Measurements from ENCODE around the gene UNC5A. TPM values are rescaled to one million over a fixed set of nuclear protein-coding genes. Genes with fewer than 3 reads are reported as not detected.

UNC5A gene
- total RNA-seq, 1 experiment from 2014 or later, result 10.1 TPM

DNA sequence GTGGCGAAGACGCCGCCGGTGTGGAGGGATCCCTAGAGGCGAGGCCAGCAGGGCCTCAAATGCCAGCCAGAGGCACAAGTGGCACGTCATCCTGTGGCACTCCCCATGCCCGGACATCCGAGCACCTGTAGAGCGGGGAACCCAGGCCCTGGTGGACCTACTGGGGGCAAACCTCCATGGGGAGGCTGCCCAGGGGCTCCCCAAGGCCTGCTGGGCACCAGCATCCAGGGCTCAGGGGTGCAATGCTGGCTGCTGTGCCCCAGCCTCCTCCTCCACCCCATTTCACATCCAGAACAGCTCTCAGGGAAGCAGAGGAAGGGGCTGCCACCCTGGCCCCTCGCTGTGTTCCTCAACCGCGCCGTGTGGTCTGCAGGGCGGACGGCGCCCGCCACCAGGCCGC is 45.2 kb downstream of the UNC5A start:
- no peak overlapping the region for H2AFZ ChIP-seq (ENCODE audit: low read depth, low read length, poor library complexity, severe bottlenecking)
- TF ChIP-seq YY1 (IDR thresholded peaks at IDR 0.05; ENCODE audit: extremely low read depth, insufficient replicate concordance, low read depth, low read length) (no peak), POLR2AphosphoS5 (IDR thresholded peaks at IDR 0.05; ENCODE audit: low read depth, low read length) (no peak), ZNF274 (IDR thresholded peaks at IDR 0.05; ENCODE audit: low read depth, low read length) (no peak), EZH2phosphoT487 (IDR thresholded peaks at IDR 0.05; ENCODE audit: borderline replicate concordance) (no peak), SRF (IDR thresholded peaks at IDR 0.05; ENCODE audit: low read depth) (no peak), RAD21 (IDR thresholded peaks at IDR 0.05; ENCODE audit: low read depth) (no peak), SP1 (IDR thresholded peaks at IDR 0.05; ENCODE audit: low read depth) (no peak), CBX3 (IDR thresholded peaks at IDR 0.05; ENCODE audit: low read depth) (no peak), ELF1 (IDR thresholded peaks at IDR 0.05; ENCODE audit: borderline replicate concordance, low read depth) (no peak), FOSL1 (IDR thresholded peaks at IDR 0.05; ENCODE audit: low read depth) (no peak), EZH2 (IDR thresholded peaks at IDR 0.05) (no peak), ZFX (IDR thresholded peaks at IDR 0.05) (no peak)
- TF ChIP-seq, protein P1, sequence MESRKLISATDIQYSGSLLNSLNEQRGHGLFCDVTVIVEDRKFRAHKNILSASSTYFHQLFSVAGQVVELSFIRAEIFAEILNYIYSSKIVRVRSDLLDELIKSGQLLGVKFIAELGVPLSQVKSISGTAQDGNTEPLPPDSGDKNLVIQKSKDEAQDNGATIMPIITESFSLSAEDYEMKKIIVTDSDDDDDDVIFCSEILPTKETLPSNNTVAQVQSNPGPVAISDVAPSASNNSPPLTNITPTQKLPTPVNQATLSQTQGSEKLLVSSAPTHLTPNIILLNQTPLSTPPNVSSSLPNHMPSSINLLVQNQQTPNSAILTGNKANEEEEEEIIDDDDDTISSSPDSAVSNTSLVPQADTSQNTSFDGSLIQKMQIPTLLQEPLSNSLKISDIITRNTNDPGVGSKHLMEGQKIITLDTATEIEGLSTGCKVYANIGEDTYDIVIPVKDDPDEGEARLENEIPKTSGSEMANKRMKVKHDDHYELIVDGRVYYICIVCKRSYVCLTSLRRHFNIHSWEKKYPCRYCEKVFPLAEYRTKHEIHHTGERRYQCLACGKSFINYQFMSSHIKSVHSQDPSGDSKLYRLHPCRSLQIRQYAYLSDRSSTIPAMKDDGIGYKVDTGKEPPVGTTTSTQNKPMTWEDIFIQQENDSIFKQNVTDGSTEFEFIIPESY (IDR thresholded peaks at IDR 0.05; ENCODE audit: extremely low read depth, insufficient replicate concordance, low read length), result no peak
- TF ChIP-seq, protein P2, sequence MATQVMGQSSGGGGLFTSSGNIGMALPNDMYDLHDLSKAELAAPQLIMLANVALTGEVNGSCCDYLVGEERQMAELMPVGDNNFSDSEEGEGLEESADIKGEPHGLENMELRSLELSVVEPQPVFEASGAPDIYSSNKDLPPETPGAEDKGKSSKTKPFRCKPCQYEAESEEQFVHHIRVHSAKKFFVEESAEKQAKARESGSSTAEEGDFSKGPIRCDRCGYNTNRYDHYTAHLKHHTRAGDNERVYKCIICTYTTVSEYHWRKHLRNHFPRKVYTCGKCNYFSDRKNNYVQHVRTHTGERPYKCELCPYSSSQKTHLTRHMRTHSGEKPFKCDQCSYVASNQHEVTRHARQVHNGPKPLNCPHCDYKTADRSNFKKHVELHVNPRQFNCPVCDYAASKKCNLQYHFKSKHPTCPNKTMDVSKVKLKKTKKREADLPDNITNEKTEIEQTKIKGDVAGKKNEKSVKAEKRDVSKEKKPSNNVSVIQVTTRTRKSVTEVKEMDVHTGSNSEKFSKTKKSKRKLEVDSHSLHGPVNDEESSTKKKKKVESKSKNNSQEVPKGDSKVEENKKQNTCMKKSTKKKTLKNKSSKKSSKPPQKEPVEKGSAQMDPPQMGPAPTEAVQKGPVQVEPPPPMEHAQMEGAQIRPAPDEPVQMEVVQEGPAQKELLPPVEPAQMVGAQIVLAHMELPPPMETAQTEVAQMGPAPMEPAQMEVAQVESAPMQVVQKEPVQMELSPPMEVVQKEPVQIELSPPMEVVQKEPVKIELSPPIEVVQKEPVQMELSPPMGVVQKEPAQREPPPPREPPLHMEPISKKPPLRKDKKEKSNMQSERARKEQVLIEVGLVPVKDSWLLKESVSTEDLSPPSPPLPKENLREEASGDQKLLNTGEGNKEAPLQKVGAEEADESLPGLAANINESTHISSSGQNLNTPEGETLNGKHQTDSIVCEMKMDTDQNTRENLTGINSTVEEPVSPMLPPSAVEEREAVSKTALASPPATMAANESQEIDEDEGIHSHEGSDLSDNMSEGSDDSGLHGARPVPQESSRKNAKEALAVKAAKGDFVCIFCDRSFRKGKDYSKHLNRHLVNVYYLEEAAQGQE (IDR thresholded peaks at IDR 0.05; ENCODE audit: low read depth), result no peak
- TF ChIP-seq, protein P3, sequence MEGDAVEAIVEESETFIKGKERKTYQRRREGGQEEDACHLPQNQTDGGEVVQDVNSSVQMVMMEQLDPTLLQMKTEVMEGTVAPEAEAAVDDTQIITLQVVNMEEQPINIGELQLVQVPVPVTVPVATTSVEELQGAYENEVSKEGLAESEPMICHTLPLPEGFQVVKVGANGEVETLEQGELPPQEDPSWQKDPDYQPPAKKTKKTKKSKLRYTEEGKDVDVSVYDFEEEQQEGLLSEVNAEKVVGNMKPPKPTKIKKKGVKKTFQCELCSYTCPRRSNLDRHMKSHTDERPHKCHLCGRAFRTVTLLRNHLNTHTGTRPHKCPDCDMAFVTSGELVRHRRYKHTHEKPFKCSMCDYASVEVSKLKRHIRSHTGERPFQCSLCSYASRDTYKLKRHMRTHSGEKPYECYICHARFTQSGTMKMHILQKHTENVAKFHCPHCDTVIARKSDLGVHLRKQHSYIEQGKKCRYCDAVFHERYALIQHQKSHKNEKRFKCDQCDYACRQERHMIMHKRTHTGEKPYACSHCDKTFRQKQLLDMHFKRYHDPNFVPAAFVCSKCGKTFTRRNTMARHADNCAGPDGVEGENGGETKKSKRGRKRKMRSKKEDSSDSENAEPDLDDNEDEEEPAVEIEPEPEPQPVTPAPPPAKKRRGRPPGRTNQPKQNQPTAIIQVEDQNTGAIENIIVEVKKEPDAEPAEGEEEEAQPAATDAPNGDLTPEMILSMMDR (IDR thresholded peaks at IDR 0.05 in 2 of 3, conservative IDR thresholded peaks at IDR 0.05 in 1 of 3; ENCODE audit: borderline replicate concordance in 1 of 3, insufficient read depth in 1 of 3, low read depth in 2 of 3, low read length in 2 of 3), result no peak
- TF ChIP-seq, protein P4, sequence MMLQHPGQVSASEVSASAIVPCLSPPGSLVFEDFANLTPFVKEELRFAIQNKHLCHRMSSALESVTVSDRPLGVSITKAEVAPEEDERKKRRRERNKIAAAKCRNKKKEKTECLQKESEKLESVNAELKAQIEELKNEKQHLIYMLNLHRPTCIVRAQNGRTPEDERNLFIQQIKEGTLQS (IDR thresholded peaks at IDR 0.05), result no peak
- H3K36me3 ChIP-seq (ENCODE audit: control insufficient read depth in 1 of 2, insufficient read depth in 2 of 2, low read length in 2 of 2), result no peaks in the 10 kb centered on the region
- no peak overlapping the region for H3K27ac ChIP-seq (ENCODE audit: low read depth, low read length)
- intact Hi-C loops (cut with micrococcal nuclease), result no loop called here
- H3K9me3 ChIP-seq (ENCODE audit: control insufficient read depth in 1 of 2, insufficient read depth in 1 of 2, low read depth in 1 of 2, low read length in 2 of 2), result no peaks in the 10 kb centered on the region
- no peak overlapping the region for H3K4me2 ChIP-seq (ENCODE audit: low read length)
- H3K9me2 ChIP-seq (ENCODE audit: insufficient read depth), result no peaks in the 10 kb centered on the region
- H3K9ac ChIP-seq (ENCODE audit: low read length), result no peak overlapping the region
- no peak for ATAC-seq
- H4K20me1 ChIP-seq (ENCODE audit: insufficient read depth), result no peaks in the 10 kb centered on the region
- ChIA-PET RAD21 (ENCODE audit: low non-redundant PET in 1 of 2, low total read pairs in 2 of 2, uncharacterized antibody in 2 of 2, unreplicated experiment in 2 of 2) (no interaction called here), POLR2A (no interaction called here), CTCF (no interaction called here)
- BruUV-seq (replicated peaks), result no TSS peak
- H3K27me3 ChIP-seq (ENCODE audit: insufficient read depth, low read length), result no peaks in the 10 kb centered on the region
- H3K4me1 ChIP-seq (ENCODE audit: control insufficient read depth in 1 of 2, insufficient read depth in 2 of 2, low read length in 2 of 2), result no peaks in the 10 kb centered on the region
- H3K4me3 ChIP-seq (replicated peaks in 1 of 2; ENCODE audit: low read depth in 1 of 2, low read length in 2 of 2), result no peak overlapping the region
- H3K79me2 ChIP-seq (ENCODE audit: insufficient read depth, low read length), result no peaks in the 10 kb centered on the region
- no peak for DNase-seq (ENCODE audit: low read depth, low spot score)
